MM.1S (cell line): ENCODE measurements around the gene NDUFC1.

Experiments used
- DNase-seq: peaks from one replicate; pipeline ENCODE4 v3.0.0-alpha.2; 2015
- H2AFZ ChIP-seq: fragments of 300-600 bp; sonication (generic); 2 replicates; pipeline ENCODE4 v1.6.0; 2016; ENCODE audit warnings: antibody characterized with exemption, low read length
- H3F3A ChIP-seq: fragments of 300-600 bp; sonication (generic); 2 replicates; pipeline ENCODE4 v1.6.1; 2016; ENCODE audit warnings: mild to moderate bottlenecking, antibody characterized with exemption, low read length, moderate library complexity, mixed read lengths; ENCODE audit not compliant: insufficient read depth
- H3K27ac ChIP-seq: fragments of 300-600 bp; sonication (generic); 2 replicates; pipeline ENCODE4 v1.5.1; 2016; ENCODE audit warnings: mild to moderate bottlenecking, low read length
- H3K27me3 ChIP-seq: fragments of 300-600 bp; sonication (generic); replicated peaks from 2 replicates; pipeline ENCODE4 v1.6.0; 2016; ENCODE audit warnings: low read length; ENCODE audit not compliant: insufficient read depth
- H3K36me3 ChIP-seq: fragments of 300-600 bp; sonication (generic); replicated peaks from 2 replicates; pipeline ENCODE4 v1.6.1; 2016; ENCODE audit warnings: mild to moderate bottlenecking, low read length, mixed read lengths; ENCODE audit not compliant: insufficient read depth
- H3K4me1 ChIP-seq: fragments of 300-600 bp; sonication (generic); 2 replicates; pipeline ENCODE4 v1.6.1; 2016; ENCODE audit warnings: low read length, mixed read lengths
- H3K4me2 ChIP-seq: fragments of 300-600 bp; sonication (generic); 2 replicates; pipeline ENCODE4 v1.6.0; 2016; ENCODE audit warnings: low read depth, low read length
- H3K4me3 ChIP-seq: fragments of 300-600 bp; sonication (generic); 2 replicates; pipeline ENCODE4 v1.5.1; 2016; ENCODE audit warnings: low read length, mixed read lengths
- H3K79me2 ChIP-seq: fragments of 300-600 bp; sonication (generic); 2 replicates; pipeline ENCODE4 v1.6.1; 2016; ENCODE audit warnings: mixed run types, low read length, mixed read lengths
- H3K9ac ChIP-seq: fragments of 300-600 bp; sonication (generic); 2 replicates; pipeline ENCODE4 v1.6.1; 2016; ENCODE audit warnings: low read length, mixed read lengths
- H3K9me2 ChIP-seq: fragments of 300-600 bp; sonication (generic); replicated peaks from 2 replicates; pipeline ENCODE4 v1.6.1; 2016; ENCODE audit warnings: mild to moderate bottlenecking, low read length, mixed read lengths; ENCODE audit not compliant: insufficient read depth
- H3K9me3 ChIP-seq: fragments of 300-600 bp; sonication (generic); replicated peaks from 2 replicates; pipeline ENCODE4 v1.6.1; 2016; ENCODE audit warnings: mild to moderate bottlenecking, low read length, mixed read lengths; ENCODE audit not compliant: insufficient read depth
- H4K20me1 ChIP-seq: fragments of 300-600 bp; sonication (generic); 2 replicates; pipeline ENCODE4 v1.6.1; 2016; ENCODE audit warnings: mild to moderate bottlenecking, low read length, moderate library complexity, mixed read lengths; ENCODE audit not compliant: insufficient read depth
- CTCF ChIP-seq: fragments of 300-600 bp; sonication (generic); IDR thresholded peaks from 2 replicates; pipeline ENCODE4 v1.5.1; 2016; ENCODE audit warnings: antibody characterized with exemption, low read length, mixed read lengths
- EZH2 ChIP-seq: fragments of 300-600 bp; sonication (generic); optimal IDR thresholded peaks from 2 replicates; pipeline ENCODE3; 2017; ENCODE audit warnings: low read depth, mild to moderate bottlenecking, antibody characterized with exemption, low read length, mixed read lengths
- EZH2phosphoT487 ChIP-seq: fragments of 300-600 bp; sonication (generic); IDR thresholded peaks from 2 replicates; pipeline ENCODE4 v1.6.1; 2018; ENCODE audit warnings: antibody characterized with exemption, low read length

NDUFC1 gene

GRCh38 chr4:139282721-139283075, 19.6 kb downstream of the NDUFC1 start:
- peaks cover 7% of the 10 kb centered on the region for H3K4me1 ChIP-seq
- H3K27me3 ChIP-seq: no peaks in the 10 kb centered on the region
- H2AFZ ChIP-seq: no peak overlapping the region
- no peaks in the 10 kb centered on the region for H3K79me2 ChIP-seq
- DNase-seq: no peak
- no peaks in the 10 kb centered on the region for H4K20me1 ChIP-seq
- no peak for TF ChIP-seq EZH2
- TF ChIP-seq CTCF: no peak
- TF ChIP-seq EZH2phosphoT487: no peak
- no peaks in the 10 kb centered on the region for H3F3A ChIP-seq
- no peaks in the 10 kb centered on the region for H3K9me3 ChIP-seq
- H3K9me2 ChIP-seq: no peaks in the 10 kb centered on the region
- H3K4me3 ChIP-seq: no peak overlapping the region
- no peak overlapping the region for H3K27ac ChIP-seq
- H3K9ac ChIP-seq: no peak overlapping the region
- H3K4me2 ChIP-seq: no peak overlapping the region
- no peaks in the 10 kb centered on the region for H3K36me3 ChIP-seq

GRCh38 chr4:139282065-139282720, 20.1 kb downstream of the NDUFC1 start:
- TF ChIP-seq EZH2 (no peak), CTCF (no peak), EZH2phosphoT487 (no peak)
- H3K9me2 ChIP-seq: no peaks in the 10 kb centered on the region
- H3K9ac ChIP-seq: no peak overlapping the region
- no peaks in the 10 kb centered on the region for H3K79me2 ChIP-seq
- H3K27ac ChIP-seq: no peak overlapping the region
- no peak overlapping the region for H2AFZ ChIP-seq
- no peaks in the 10 kb centered on the region for H4K20me1 ChIP-seq
- H3K4me2 ChIP-seq: no peak overlapping the region
- H3F3A ChIP-seq: no peaks in the 10 kb centered on the region
- no peaks in the 10 kb centered on the region for H3K9me3 ChIP-seq
- peaks cover 7% of the 10 kb centered on the region for H3K4me1 ChIP-seq
- H3K4me3 ChIP-seq: no peak overlapping the region
- H3K36me3 ChIP-seq: no peaks in the 10 kb centered on the region
- no peak for DNase-seq
- no peaks in the 10 kb centered on the region for H3K27me3 ChIP-seq

GRCh38 chr4:139279760-139280620, 22.3 kb downstream of the NDUFC1 start, which contains the start of gene MGARP:
Gene MGARP (minus strand): TSS chr4:139280225. CDS start chr4:139280158, 67 bp downstream.
- Histone ChIP-seq H2AFZ (peak within 1 kb of the TSS; percentile 67), H4K20me1 (no peaks in the 10 kb centered on the region), H3K27ac (no peak within 1 kb of the TSS), H3K4me2 (peak within 1 kb of the TSS; percentile 89), H3K36me3 (no peaks in the 10 kb centered on the region), H3K9me3 (no peaks in the 10 kb centered on the region), H3K79me2 (no peaks in the 10 kb centered on the region), H3K27me3 (no peaks in the 10 kb centered on the region), H3K4me1 (peaks cover 7% of the 10 kb centered on the region), H3K9ac (peak within 1 kb of the TSS; percentile 24; the same call in 1 of the 2 replicates), H3K9me2 (no peaks in the 10 kb centered on the region), H3F3A (no peaks in the 10 kb centered on the region), H3K4me3 (peak within 1 kb of the TSS; percentile 56)
- no peak for TF ChIP-seq EZH2phosphoT487
- TF ChIP-seq EZH2: no peak
- TF ChIP-seq CTCF: no peak
- DNase-seq: peak; percentile 39
